SU-DHL-6 (cell line): ENCODE measurements around the gene COL25A1.

Source experiments
- H2AFZ ChIP-seq: fragments of 200-600 bp; sonication (generic); 2 replicates; pipeline ENCODE4 v1.6.1; 2014; ENCODE audit warnings: low read depth, mild to moderate bottlenecking, moderate library complexity, mixed read lengths, antibody characterized with exemption, low read length; ENCODE audit not compliant: severe bottlenecking
- H3F3A ChIP-seq: fragments of 200-600 bp; shearing (Covaris generic); 2 replicates; pipeline ENCODE4 v1.6.0; 2016; ENCODE audit warnings: antibody characterized with exemption, mild to moderate bottlenecking; ENCODE audit not compliant: insufficient read depth
- H3K27ac ChIP-seq: fragments of 200-600 bp; sonication (generic); 2 replicates; pipeline ENCODE4 v1.5.1; 2016; ENCODE audit warnings: low read depth, mild to moderate bottlenecking, low read length, moderate library complexity, mixed read lengths
- H3K27me3 ChIP-seq: fragments of 200-600 bp; sonication (generic), shearing (Covaris generic); 2 replicates; pipeline ENCODE4 v1.6.0; 2014; ENCODE audit warnings: mild to moderate bottlenecking, low read length
- H3K36me3 ChIP-seq: fragments of 200-600 bp; sonication (generic); 2 replicates; pipeline ENCODE4 v1.6.1; 2014; ENCODE audit warnings: mild to moderate bottlenecking, low read length, mixed read lengths
- H3K4me2 ChIP-seq: fragments of 300-600, 200-600 bp; shearing (Covaris generic), sonication (generic); 2 replicates; pipeline ENCODE4 v1.6.0; 2014; ENCODE audit warnings: low read length, low read depth, mild to moderate bottlenecking; ENCODE audit not compliant: poor library complexity, severe bottlenecking
- H3K4me3 ChIP-seq: fragments of 200-600 bp; sonication (generic); 2 replicates; pipeline ENCODE4 v1.5.1; 2014; ENCODE audit warnings: antibody characterized with exemption, low read length, mild to moderate bottlenecking, mixed read lengths; ENCODE audit not compliant: insufficient read depth, poor library complexity, severe bottlenecking
- H3K79me2 ChIP-seq: fragments of 200-600 bp; sonication (generic); 2 replicates; pipeline ENCODE4 v1.6.1; 2014; ENCODE audit warnings: mild to moderate bottlenecking, low read length, moderate library complexity; ENCODE audit not compliant: insufficient read depth
- H3K9ac ChIP-seq: fragments of 200-600 bp; sonication (generic); 2 replicates; pipeline ENCODE4 v1.7.0; 2014; ENCODE audit warnings: mild to moderate bottlenecking, low read length
- H3K9me2 ChIP-seq: fragments of 200-600 bp; sonication (generic); replicated peaks from 2 replicates; pipeline ENCODE4 v1.6.1; 2014; ENCODE audit warnings: low read length; ENCODE audit not compliant: insufficient read depth
- H3K9me3 ChIP-seq: fragments of 200-600 bp; sonication (generic); 2 replicates; pipeline ENCODE4 v1.6.1; 2014; ENCODE audit warnings: low read length, mixed read lengths; ENCODE audit not compliant: insufficient read depth
- H4K20me1 ChIP-seq: fragments of 200-600 bp; sonication (generic); 2 replicates; pipeline ENCODE4 v1.6.1; 2014; ENCODE audit warnings: low read depth, mild to moderate bottlenecking, antibody characterized with exemption, low read length, moderate library complexity, mixed read lengths
- EZH2phosphoT487 ChIP-seq: fragments of 200-600 bp; sonication (generic), shearing (Covaris generic); conservative IDR thresholded peaks from 2 replicates; pipeline ENCODE4 v1.6.1; 2018; ENCODE audit warnings: mild to moderate bottlenecking, antibody characterized with exemption, low read length, moderate library complexity, mixed read lengths
- TF ChIP-seq, protein P1 (sequence below): fragments of 200-600 bp; sonication (generic); IDR thresholded peaks from one replicate; pipeline ENCODE4 v1.5.1; 2017; ENCODE audit warnings: antibody characterized with exemption, mild to moderate bottlenecking, low read length, moderate library complexity; ENCODE audit not compliant: insufficient read depth, poor library complexity, severe bottlenecking

Gene COL25A1

DNA sequence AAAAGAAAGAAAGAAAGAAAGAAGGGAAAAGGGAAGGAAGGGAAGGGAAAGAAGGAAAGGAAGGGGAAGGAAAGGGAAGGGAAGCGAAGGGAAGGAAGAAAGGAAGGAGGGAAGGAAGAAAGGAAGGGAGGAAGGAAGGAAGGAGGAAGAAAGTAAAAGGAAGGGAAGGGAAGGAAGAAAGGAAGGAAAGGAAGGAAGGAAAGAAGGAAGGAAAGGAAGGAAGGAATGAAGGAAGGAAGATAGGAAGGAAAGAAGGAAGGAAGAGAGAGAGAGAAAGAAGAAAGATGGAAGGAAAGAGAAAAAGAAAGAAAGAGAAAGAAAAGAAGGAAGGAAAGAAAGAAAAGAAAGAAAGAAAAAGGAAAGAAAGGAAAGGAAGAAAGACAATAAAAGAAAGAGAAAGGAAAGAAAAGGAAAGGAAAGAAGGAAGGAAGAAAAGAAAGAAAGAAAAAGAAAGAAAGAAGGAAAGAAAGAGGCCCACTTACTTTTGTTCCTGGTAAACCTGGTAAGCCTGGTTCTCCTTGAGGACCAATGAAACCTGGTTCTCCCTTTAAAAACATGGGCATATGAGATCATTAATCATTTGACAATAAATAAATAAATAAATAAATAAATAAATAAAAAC lies 433.7 kb downstream of the COL25A1 start:
- Histone ChIP-seq H3K27me3 (no peaks in the 10 kb centered on the region), H3K27ac (no peak overlapping the region), H3K4me3 (no peak overlapping the region), H3K79me2 (no peaks in the 10 kb centered on the region), H3K9me3 (no peaks in the 10 kb centered on the region), H3K9ac (no peak overlapping the region), H3F3A (no peaks in the 10 kb centered on the region), H3K4me2 (no peak overlapping the region), H2AFZ (no peak overlapping the region), H3K36me3 (no peaks in the 10 kb centered on the region), H4K20me1 (no peaks in the 10 kb centered on the region), H3K9me2 (no peaks in the 10 kb centered on the region)
- TF ChIP-seq, protein P1, sequence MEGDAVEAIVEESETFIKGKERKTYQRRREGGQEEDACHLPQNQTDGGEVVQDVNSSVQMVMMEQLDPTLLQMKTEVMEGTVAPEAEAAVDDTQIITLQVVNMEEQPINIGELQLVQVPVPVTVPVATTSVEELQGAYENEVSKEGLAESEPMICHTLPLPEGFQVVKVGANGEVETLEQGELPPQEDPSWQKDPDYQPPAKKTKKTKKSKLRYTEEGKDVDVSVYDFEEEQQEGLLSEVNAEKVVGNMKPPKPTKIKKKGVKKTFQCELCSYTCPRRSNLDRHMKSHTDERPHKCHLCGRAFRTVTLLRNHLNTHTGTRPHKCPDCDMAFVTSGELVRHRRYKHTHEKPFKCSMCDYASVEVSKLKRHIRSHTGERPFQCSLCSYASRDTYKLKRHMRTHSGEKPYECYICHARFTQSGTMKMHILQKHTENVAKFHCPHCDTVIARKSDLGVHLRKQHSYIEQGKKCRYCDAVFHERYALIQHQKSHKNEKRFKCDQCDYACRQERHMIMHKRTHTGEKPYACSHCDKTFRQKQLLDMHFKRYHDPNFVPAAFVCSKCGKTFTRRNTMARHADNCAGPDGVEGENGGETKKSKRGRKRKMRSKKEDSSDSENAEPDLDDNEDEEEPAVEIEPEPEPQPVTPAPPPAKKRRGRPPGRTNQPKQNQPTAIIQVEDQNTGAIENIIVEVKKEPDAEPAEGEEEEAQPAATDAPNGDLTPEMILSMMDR = no peak
- TF ChIP-seq EZH2phosphoT487 = no peak

DNA sequence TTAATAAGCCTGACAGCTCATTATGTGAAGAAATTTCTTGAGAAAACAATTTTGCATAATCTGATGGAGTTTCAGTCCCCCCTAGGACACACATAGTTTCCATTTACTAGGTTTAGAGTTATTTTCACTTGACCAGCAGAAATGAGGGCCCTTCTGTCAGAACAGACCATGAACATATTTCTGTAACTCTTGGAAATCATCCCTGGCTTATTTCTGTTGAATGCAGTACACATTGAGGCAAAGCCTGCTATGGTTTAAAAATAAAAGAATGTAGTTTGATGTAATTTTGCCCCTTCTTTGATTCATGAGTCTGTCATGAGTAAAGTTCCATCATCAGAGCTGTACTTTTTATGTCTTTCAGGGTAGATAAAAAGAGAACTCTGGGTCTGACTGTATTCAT lies 435.0 kb downstream of the COL25A1 start:
- Histone ChIP-seq H3F3A (no peaks in the 10 kb centered on the region), H4K20me1 (no peaks in the 10 kb centered on the region), H3K27me3 (no peaks in the 10 kb centered on the region), H3K4me2 (no peak overlapping the region), H3K79me2 (no peaks in the 10 kb centered on the region), H3K27ac (no peak overlapping the region), H3K4me3 (no peak overlapping the region), H2AFZ (no peak overlapping the region), H3K9ac (no peak overlapping the region), H3K9me3 (no peaks in the 10 kb centered on the region), H3K9me2 (no peaks in the 10 kb centered on the region), H3K36me3 (no peaks in the 10 kb centered on the region)
- TF ChIP-seq, protein P1 = no peak
- TF ChIP-seq EZH2phosphoT487 = no peak

DNA sequence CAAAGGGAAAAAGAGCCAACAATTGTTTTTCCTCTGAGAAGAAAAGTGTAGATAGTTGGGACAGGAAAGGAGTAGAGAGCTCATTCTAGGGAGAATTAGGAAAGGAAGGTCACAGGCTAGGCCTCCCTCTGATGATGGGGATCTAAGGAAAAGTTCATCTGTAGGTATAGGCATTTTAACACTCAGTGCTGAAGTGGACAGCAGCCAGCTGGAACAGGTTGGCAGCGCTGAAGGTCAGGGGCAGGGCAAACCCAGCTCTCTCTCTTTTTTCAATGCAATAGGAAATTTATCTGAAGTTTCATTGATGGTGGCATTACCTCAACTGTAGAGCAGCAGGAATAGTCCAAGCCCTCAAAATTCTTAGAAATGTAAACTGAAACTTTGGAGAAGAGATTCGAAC lies 441.1 kb downstream of the COL25A1 start:
- no peak overlapping the region for H2AFZ ChIP-seq

More for the DNA sequence above, 441.1 kb downstream of the COL25A1 start:
- no peaks in the 10 kb centered on the region for H3K9me2 ChIP-seq
- H3K36me3 ChIP-seq = no peaks in the 10 kb centered on the region
- H4K20me1 ChIP-seq = no peaks in the 10 kb centered on the region
- H3K9me3 ChIP-seq = no peaks in the 10 kb centered on the region
- H3K27ac ChIP-seq = no peak overlapping the region
- no peak for TF ChIP-seq EZH2phosphoT487
- TF ChIP-seq, protein P1 = no peak
- H3K27me3 ChIP-seq = no peaks in the 10 kb centered on the region
- no peaks in the 10 kb centered on the region for H3F3A ChIP-seq
- no peak overlapping the region for H3K4me2 ChIP-seq
- H3K79me2 ChIP-seq = no peaks in the 10 kb centered on the region
- no peak overlapping the region for H3K4me3 ChIP-seq
- no peak overlapping the region for H3K9ac ChIP-seq
